ENCODE results near the gene CCDC90B.
"Not testable (repeated sequence)": the region's sequence is repeated elsewhere in the genome, so short reads cannot be mapped to it uniquely, and the experiment has no call there.

Gene CCDC90B

GRCh38 chr11:83285151-83285770 lies 906 bp downstream of the CCDC90B start:
- DNase-seq: no peak

DNA sequence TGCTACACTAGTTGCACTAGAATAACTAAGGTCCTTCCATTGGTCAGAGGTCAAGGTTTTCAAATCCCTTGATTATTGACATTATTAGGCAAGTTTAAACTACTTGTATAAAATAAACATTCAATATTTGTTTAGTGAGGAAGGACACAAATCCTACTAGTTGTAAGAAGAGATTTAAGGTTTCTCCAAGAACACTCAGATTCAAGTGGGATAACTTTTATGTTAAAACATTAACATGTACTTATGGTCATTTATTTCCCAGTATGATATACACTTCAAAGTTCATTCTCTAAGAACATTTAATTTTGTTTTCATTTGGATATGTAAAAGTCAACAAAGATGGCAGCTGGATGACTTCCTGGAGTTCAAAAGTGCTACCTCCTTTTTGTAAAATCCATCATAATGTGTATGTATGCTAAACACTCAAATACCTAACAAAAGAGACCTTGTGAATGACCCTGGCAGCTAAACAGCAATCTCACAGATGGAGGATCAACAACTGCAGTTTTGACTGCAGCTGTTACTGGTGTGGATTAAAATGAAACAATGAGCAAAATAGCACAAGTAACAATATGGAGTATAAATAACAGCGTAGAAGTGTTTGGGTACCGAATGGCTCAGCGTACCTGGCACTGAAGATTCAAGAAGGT lies 1.5 kb downstream of the CCDC90B start:
- DNase-seq: no peak

- DNase-seq: no peak
Measured at GRCh38 chr11:83282084-83282716, 4.0 kb downstream of the CCDC90B start.

- no peak for DNase-seq
Measured at GRCh38 chr11:83280256-83280655, 5.9 kb downstream of the CCDC90B start.

DNA sequence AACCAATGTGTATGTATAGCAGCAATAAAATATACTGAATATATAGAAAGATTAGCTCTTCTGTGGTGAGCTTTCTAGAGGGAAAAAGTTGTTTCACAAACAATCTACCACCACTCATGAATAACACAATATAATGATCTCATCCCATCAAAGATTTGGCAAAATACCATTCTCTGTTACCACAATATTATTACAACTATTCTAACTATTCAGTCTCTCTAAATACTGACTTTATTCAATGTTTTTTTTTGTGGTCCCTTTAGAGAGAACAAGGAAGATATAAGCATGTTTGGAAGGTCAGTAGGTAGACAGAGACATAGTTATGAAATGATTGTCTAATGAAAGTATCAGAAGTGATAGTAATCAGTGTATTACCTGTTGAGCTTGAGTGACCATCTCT lies 7.8 kb downstream of the CCDC90B start:
- DNase-seq: no peak

DNA sequence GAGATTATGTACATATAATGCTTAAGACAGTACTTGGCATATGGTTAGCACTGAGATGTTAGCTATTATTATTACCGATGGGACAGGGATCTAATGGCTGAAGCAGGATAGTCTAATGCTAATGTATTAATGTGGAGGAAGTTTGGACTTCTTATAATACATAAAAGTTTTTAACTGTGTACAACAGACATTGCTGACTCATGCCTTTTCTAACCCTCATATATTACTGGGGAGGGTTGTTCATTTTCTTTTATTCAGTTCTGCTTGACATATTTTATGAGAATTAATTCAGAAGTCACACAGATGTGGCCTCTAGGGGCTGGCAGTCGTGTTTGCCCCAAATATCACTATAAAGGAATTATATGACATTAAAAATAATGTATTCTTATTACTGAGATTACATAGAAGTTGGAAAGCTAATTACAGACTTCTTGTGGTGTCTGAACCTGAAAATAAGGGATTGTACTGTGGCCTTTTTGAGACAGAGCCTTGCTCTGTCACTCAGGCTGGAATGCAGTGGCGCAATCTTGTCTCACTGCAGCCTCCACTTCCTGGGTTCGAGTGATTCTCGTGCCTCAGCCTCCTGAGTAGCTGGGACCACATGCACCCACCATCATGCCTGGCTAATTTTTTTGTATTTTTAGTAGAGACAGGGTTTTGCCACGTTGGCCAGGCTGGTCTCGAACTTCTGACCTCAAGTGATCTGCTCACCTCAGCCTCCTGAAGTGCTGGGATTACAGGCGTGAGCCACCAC lies 10.1 kb downstream of the CCDC90B start:
- no peak for DNase-seq

DNA sequence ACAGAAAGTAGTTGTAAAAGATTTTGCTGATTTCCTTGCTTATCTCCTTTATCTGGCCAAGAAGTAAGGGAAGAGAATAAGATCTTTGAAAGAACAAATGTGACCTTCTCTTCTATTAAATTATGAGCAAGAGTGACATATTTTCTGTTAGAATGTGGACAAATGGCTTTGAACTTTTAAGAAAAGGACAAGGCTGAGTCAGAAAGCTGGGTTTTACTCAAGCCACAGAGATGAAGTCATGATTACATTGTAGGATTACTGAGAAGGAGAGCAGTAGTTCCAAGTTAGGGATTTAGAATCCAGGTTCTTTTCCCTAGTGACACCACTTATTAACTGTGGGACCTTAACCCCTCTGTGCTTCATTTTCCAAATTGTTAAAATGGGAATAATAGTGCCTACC lies 13.5 kb downstream of the CCDC90B start:
- no peak for DNase-seq

GRCh38 chr11:83271734-83272133 lies 14.4 kb downstream of the CCDC90B start:
- DNase-seq: not testable (repeated sequence)

GRCh38 chr11:83269080-83269479 lies 17.1 kb downstream of the CCDC90B start:
- not testable (repeated sequence) for DNase-seq

DNA sequence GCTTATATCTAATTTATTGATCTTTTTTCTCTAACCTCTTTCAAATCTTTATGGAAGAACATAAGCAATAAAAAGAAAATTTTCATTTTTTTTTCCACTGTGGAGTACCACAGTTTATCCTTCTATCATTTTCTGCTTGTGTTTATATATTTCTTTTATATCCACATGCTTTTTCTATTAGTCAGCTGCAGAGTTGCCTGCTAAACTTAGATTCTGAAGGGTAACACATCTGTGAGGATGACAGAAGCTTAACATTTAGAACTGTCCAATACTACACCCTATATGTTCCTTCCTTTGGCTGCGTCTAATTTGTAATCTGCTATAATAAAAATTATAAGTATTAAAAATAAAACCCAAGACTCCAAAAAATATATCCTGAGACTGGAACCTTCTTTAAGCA lies 20.8 kb downstream of the CCDC90B start:
- no peak for DNase-seq

- DNase-seq: no peak
Measured at GRCh38 chr11:83259559-83259958, 26.6 kb downstream of the CCDC90B start.

- no peak for DNase-seq
Measured at GRCh38 chr11:83257761-83258168, 28.4 kb downstream of the CCDC90B start.

DNA sequence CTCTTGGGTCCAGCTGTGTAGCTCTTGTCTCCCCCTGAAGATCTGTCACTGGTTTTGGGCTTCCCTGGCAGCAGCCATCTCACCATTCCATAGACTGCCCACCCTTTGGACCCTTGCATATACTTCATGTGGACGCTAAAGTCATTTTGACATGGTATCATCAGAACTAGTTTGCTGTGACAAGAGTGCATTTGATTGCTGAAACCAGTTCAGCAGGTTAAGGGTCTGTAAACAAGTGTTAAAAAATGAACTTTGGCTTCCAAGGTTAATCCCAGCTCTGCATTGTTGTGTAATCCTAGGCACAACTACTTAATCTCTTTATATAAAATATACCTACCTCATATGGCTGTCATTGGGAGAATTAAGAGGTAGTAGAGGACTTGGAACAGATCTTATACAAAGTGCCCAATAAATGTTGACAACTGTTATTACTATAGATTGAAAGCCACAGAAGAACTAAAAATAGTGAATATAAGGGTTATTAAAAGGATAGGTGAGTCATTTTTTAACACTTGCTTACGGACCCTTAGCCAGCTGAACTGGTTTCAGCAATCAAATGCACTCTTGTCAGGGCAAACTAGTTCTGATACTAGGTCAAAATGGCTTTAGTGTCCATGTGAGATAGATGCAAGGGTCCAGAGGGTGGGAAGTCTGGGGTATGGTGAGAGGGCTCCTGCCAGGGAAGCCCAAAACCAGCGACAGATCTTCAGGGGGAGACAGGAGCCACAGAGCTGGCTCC lies 29.4 kb downstream of the CCDC90B start:
- DNase-seq: no peak

GRCh38 chr11:83255366-83255765 lies 30.8 kb downstream of the CCDC90B start:
- DNase-seq: no peak

DNA sequence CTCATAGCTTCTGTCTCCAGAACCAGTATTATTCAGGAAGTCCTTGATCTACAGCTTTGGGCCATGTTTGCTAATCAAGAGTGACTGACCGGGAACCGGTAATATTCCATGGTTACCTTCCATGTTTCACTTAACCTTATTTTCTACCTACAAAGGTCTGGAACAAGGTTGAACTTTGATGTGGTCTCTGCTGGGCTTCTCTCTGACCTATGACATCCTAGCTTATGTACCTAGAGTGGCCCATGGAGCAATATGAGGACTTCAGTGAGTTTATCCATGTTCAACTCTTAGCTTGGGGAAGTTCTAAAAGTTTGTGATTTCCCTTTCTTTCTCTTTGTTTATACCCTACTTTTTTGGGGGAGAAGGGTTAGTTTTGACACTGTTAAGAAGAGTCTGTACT lies 33.2 kb downstream of the CCDC90B start:
- no peak for DNase-seq

- no peak for DNase-seq
Measured at GRCh38 chr11:83252266-83252665, 33.9 kb downstream of the CCDC90B start.

- no peak for DNase-seq
Measured at GRCh38 chr11:83249972-83250593, 36.1 kb downstream of the CCDC90B start.

DNA sequence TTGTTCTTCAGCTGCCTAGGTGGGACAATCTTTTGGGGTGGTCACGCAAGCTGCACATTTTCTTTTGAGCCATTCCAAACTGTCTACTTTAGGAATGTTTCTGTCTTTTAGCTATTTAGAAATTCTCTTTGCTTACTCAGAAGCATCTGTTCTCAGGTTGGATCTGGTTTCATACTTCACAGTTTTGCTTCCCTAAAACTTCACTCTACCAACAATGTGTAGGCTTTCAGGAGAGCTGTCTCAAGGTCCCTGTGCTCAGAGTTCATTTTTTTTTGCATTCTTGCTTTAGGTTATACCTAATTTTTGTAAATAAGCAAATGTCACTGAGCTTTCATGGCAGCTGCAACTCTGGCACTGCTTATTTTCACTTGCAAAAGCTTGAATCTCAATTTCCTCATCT lies 36.7 kb downstream of the CCDC90B start:
- no peak for DNase-seq

DNA sequence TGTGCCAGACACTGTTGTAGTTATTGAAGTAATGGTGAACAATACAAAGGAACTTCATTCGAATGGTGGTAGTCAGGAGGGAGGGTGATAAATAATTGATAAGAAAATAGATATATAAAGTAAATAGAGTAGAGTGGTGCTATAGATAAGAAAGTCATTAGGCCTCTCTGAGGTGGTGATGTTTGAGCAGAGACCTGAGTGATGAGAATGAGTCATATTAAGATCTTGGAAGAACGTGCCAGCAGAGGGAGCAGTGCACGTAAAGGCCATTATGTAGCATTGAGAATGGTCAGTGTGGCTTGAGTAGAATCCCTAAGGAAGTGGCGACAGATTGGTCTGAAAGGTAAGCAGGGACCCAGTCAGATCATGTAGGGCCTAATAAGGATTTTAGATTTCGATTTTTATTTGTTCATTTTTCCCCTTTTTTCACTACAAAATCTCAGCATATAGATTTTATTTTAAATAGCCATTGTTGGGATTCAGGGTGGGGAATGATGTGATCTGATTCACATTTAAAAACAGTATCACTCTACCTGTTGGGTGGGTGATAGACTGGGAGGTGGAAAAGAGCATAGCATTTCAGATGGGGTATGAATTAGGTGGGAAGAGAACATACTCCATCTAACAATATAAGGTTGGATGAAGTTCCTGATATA lies 44.7 kb downstream of the CCDC90B start:
- no peak for DNase-seq

DNA sequence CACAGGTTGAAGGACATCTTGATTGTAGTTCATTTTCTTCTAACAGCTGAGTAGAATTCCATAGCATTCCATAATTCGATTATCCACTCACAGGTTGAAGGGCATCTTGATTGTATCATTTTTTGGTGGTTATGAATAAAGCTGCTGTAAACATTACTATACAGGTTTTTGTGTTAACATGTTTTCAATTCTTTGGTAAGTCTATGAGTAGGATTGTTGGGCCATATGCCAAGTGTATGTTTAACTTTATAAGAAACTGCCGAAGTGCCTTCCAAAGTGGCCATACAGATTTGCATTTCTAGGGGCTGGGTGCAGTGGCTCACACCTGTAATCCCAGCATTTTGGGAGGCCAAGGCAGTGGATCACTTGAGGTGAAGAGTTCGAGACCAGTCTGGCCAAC lies 48.1 kb downstream of the CCDC90B start:
- no peak for DNase-seq

- DNase-seq: no peak
Measured at GRCh38 chr11:83235825-83236224, 50.3 kb downstream of the CCDC90B start.

- DNase-seq: no peak
Measured at GRCh38 chr11:83223457-83223856, 62.7 kb downstream of the CCDC90B start.
